Natural killer cell treated with Interleukin-12 subunit alpha and Interleukin-12 subunit beta and Interleukin-15 and Interleukin-18, amount 100 ng/mL, for 72 hours (primary cell): ENCODE results near the gene OR9I1. TPM values are rescaled to one million over a fixed set of nuclear protein-coding genes. Genes with fewer than 3 reads are reported as not detected.

ENCODE experiments used
- ATAC-seq, 2 donors: fragments of 150-1000 bp; cut with Tn5 transposase in 1 of 2; sonication (Bioruptor Pico), chemical (Tn5 transposase) in 1 of 2; 2 replicates each; pipeline ENCODE4 v1.10.0; 2021
- DNase-seq: peaks from one replicate; pipeline ENCODE4 v3.0.0; 2022; ENCODE audit warnings: low spot score
- H3K27ac Mint-ChIP-seq, 2 donors: 1 replicate in 1 of 2; 2 replicates in 1 of 2; pipeline ENCODE4 v1.8.0; 2022; ENCODE audit warnings: mixed read lengths in 2 of 2, mild to moderate bottlenecking in 1 of 2, moderate library complexity in 1 of 2
- H3K27me3 Mint-ChIP-seq, 2 donors: 1 replicate in 1 of 2; 2 replicates in 1 of 2; pipeline ENCODE4 v1.8.0; 2022; ENCODE audit warnings: mixed read lengths in 2 of 2
- H3K36me3 Mint-ChIP-seq: one replicate; pipeline ENCODE4 v1.8.0; 2022; ENCODE audit warnings: mixed read lengths
- H3K4me1 Mint-ChIP-seq, 2 donors: 1 replicate in 1 of 2; 2 replicates in 1 of 2; pipeline ENCODE4 v1.8.0; 2022; ENCODE audit warnings: low read depth in 2 of 2, mixed read lengths in 2 of 2, mild to moderate bottlenecking in 1 of 2
- H3K4me3 Mint-ChIP-seq: one replicate; pipeline ENCODE4 v1.8.0; 2022; ENCODE audit warnings: mixed read lengths
- H3K9me3 Mint-ChIP-seq: 2 replicates; pipeline ENCODE4 v1.8.0; 2022; ENCODE audit warnings: mixed read lengths
- total RNA-seq, 2 donors: library from RNA; stranded (reverse); gene quantifications; one replicate each; pipeline ENCODE4 v1.2.3, GENCODE V29; 2022

OR9I1 gene
- total RNA-seq, 2 donors from 2014 or later: not detected

DNA sequence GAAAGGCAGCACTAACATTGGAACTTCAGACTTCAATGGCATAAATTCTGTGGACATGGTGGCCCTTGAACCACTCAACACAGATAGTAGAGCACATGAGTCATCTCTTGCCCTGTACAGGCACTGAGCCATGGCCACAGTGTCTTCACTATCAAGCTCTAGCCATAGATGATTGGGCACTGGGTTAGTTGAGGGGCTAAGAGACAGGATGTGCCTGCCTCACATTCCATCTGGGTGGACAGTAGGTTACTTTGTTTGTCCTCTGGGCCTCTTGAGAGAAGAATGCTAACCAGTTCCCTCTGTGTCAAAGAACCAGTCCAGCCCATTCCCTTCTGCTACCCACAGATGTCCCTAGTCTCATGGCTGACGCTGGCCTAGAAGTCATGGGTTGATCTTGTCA, 54.7 kb downstream of the OR9I1 start:
- Mint-ChIP-seq H3K36me3 (no peaks in the 10 kb centered on the region), H3K4me3 (no peak overlapping the region), H3K4me1 (peaks cover 0 to 2% of the 10 kb centered on the region in 2 donors), H3K27ac (no peak overlapping the region), H3K9me3 (peaks cover 6% of the 10 kb centered on the region), H3K27me3 (peaks cover 0 to 6% of the 10 kb centered on the region in 2 donors)
- ATAC-seq (peak in 1 of 2 donors; percentile 61), DNase-seq (no peak)

DNA sequence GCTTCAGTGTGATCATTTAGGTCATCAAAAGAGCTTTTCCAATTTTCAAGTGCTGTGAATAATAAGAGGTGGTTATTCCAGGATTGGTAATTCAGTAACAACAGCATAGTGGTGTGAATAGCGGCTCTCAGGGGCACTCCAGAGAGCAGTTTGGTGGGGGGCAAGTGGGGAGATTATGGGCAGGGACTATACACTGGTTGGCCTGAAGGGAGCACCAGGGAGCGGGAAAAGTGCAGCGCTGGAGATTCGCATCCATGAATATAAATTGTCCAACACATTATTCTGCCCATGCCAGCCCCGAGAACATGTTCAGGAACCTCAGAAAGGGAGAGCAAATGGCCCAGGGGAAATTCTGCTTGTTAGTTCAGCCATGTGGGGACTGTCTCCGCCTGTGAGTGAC, 56.7 kb downstream of the OR9I1 start:
- Mint-ChIP-seq H3K4me3 (no peak overlapping the region), H3K27me3 (peaks cover 0 to 10% of the 10 kb centered on the region in 2 donors), H3K4me1 (peaks cover 0 to 2% of the 10 kb centered on the region in 2 donors), H3K9me3 (peaks cover under 1% of the 10 kb centered on the region), H3K27ac (no peak overlapping the region), H3K36me3 (no peaks in the 10 kb centered on the region)
- DNase-seq: no peak
- no peak for ATAC-seq

DNA sequence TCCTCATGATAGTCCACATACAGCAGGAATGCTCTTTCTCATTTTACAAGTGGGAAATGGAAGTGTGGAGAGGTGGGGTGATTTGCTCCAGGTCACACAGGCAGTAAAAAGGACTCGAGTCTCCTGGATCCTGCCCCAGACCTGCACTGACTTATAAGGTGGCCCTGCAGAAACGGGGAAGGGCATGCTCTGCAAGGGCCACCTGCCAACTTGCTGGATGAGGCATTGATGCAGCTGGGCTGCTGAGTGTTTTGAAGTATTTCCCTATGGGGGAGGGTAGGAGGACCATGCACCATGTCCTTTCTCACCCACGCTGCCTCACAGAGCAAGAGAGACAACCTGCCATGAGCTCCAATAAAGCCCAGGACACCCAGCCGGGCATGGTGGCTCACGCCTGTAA, 57.6 kb downstream of the OR9I1 start:
- Mint-ChIP-seq H3K9me3 (no peaks in the 10 kb centered on the region), H3K4me1 (peaks cover 0 to 2% of the 10 kb centered on the region in 2 donors), H3K4me3 (no peak overlapping the region), H3K27ac (no peak overlapping the region), H3K36me3 (no peaks in the 10 kb centered on the region), H3K27me3 (peaks cover 0 to 10% of the 10 kb centered on the region in 2 donors)
- ATAC-seq (no peak), DNase-seq (no peak)

Other genes starting within 250 kb of the OR9I1 start
- gene OR9Q1, start 101.6 kb downstream of the OR9I1 start, total RNA-seq: not detected
- gene OR6Q1, start 94.6 kb downstream of the OR9I1 start, total RNA-seq: not detected
- gene OR9Q2, start 63.5 kb upstream of the OR9I1 start, total RNA-seq: not detected
- not detected for gene OR1S2, start 78.6 kb upstream of the OR9I1 start, total RNA-seq
- gene OR1S1, start 87.2 kb upstream of the OR9I1 start, total RNA-seq: not detected
- gene OR10Q1, start 103.4 kb upstream of the OR9I1 start, total RNA-seq: not detected
- gene OR10W1, start 142.7 kb upstream of the OR9I1 start, total RNA-seq: not detected
- not detected for gene OR5B17, start 233.5 kb upstream of the OR9I1 start, total RNA-seq